Measurements from ENCODE around the gene HOXA4.

GRCh38 chr7:27165996-27166530 is 35.5 kb upstream of the HOXA4 start:
- TF ChIP-seq CTCF (IDR thresholded peaks at IDR 0.05; ENCODE audit: low read depth, low read length, poor library complexity, severe bottlenecking) (no peak), EZH2phosphoT487 (IDR thresholded peaks at IDR 0.05; ENCODE audit: borderline replicate concordance, low read length) (no peak)

Measured in DOHH2 (cell line).